ENCODE measurements around the gene ZNF506. TPM values are rescaled to one million over a fixed set of nuclear protein-coding genes. Genes with fewer than 3 reads are reported as not detected.
"Not testable (repeated sequence)": the region's sequence is repeated elsewhere in the genome, so short reads cannot be mapped to it uniquely, and the experiment has no call there.

The ZNF506 gene
- total RNA-seq, 2 experiments from 2014 or later, result 22.4 to 25.1 TPM

GRCh38 chr19:19749908-19750841 is 71.4 kb downstream of the ZNF506 start:
- no peaks in the 10 kb centered on the region for H3K9me3 Mint-ChIP-seq (ENCODE audit: insufficient read depth)
- H3K36me3 Mint-ChIP-seq (ENCODE audit: low read depth), result no peaks in the 10 kb centered on the region
- H3K4me3 Mint-ChIP-seq, result no peak overlapping the region
- H3K27ac Mint-ChIP-seq, result no peak overlapping the region
- DNase-seq (no peak), ATAC-seq (no peak)
- no peaks in the 10 kb centered on the region for H3K4me1 Mint-ChIP-seq (ENCODE audit: low read depth)
- ChIA-PET CTCF (no interaction called here), POLR2A (no interaction called here)
- no peaks in the 10 kb centered on the region for H3K27me3 Mint-ChIP-seq (ENCODE audit: low read depth)

DNA sequence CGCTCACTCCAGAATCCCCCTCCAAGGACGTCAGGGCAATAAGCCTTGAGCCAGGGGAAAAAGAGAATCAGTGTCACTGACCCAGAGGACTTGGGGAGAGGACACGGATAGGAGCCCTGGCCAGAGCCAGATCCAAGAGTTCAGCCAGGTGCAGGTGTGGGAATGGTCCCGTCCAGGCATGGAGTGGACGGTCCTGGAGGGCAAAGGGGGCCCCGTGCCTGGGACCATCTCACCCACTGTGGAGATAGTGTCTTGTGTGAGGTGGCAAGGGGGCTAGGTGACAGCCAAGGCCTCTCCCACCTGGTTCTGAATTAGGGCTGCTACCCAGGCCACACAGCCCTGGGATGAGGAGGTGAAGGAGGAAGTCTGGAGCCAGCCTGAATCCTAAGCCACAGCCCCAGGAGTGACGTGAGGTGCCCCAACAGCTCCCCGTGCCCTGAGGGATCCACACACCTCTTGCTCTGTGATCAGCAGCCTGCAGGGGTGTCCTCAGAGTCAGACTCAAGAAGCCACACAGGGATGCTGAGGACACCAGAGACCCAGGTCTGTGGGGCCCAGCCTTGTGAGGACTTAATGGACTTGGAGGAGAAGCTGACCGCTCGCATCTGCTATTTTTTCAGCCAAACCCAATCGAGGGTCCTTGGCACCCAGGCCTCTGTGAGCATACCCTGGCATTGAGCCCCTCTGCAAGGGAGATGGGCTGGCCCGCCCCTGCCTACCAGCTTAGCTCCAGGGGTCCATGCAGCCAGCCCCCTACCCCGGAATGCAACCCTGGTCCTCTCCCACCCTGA is 72.2 kb downstream of the ZNF506 start:
- no peak overlapping the region for H3K4me3 Mint-ChIP-seq
- no peaks in the 10 kb centered on the region for H3K9me3 Mint-ChIP-seq (ENCODE audit: insufficient read depth)
- H3K27me3 Mint-ChIP-seq (ENCODE audit: low read depth), result no peaks in the 10 kb centered on the region
- H3K36me3 Mint-ChIP-seq (ENCODE audit: low read depth), result no peaks in the 10 kb centered on the region
- POLR2A ChIA-PET, result no interaction called here
- H3K27ac Mint-ChIP-seq, result no peak overlapping the region
- DNase-seq (no peak), ATAC-seq (no peak)
- H3K4me1 Mint-ChIP-seq (ENCODE audit: low read depth), result no peaks in the 10 kb centered on the region
- CTCF ChIA-PET, result no interaction called here

GRCh38 chr19:19748249-19748938 is 73.2 kb downstream of the ZNF506 start:
- DNase-seq, result no peak
- Mint-ChIP-seq H3K27me3 (ENCODE audit: low read depth) (no peaks in the 10 kb centered on the region), H3K9me3 (ENCODE audit: insufficient read depth) (no peaks in the 10 kb centered on the region), H3K27ac (no peak overlapping the region), H3K4me3 (no peak overlapping the region), H3K36me3 (ENCODE audit: low read depth) (no peaks in the 10 kb centered on the region), H3K4me1 (ENCODE audit: low read depth) (no peaks in the 10 kb centered on the region)
- ChIA-PET POLR2A (no interaction called here), CTCF (no interaction called here)
- no peak for ATAC-seq

- no peak overlapping the region for H3K4me3 Mint-ChIP-seq
- no peaks in the 10 kb centered on the region for H3K9me3 Mint-ChIP-seq (ENCODE audit: insufficient read depth)
- CTCF ChIA-PET, result no interaction called here
- no peak for DNase-seq
- no peaks in the 10 kb centered on the region for H3K4me1 Mint-ChIP-seq (ENCODE audit: low read depth)
- no peaks in the 10 kb centered on the region for H3K27me3 Mint-ChIP-seq (ENCODE audit: low read depth)
- no peaks in the 10 kb centered on the region for H3K36me3 Mint-ChIP-seq (ENCODE audit: low read depth)
- no peak for ATAC-seq
- no peak overlapping the region for H3K27ac Mint-ChIP-seq
- POLR2A ChIA-PET, result no interaction called here
Observed at GRCh38 chr19:19747357-19748220, 74.0 kb downstream of the ZNF506 start.

- H3K36me3 Mint-ChIP-seq (ENCODE audit: low read depth), result no peaks in the 10 kb centered on the region
- H3K9me3 Mint-ChIP-seq (ENCODE audit: insufficient read depth), result no peaks in the 10 kb centered on the region
- no peak overlapping the region for H3K4me3 Mint-ChIP-seq
- DNase-seq (no peak), ATAC-seq (no peak)
- H3K4me1 Mint-ChIP-seq (ENCODE audit: low read depth), result no peaks in the 10 kb centered on the region
- no peak overlapping the region for H3K27ac Mint-ChIP-seq
- no peaks in the 10 kb centered on the region for H3K27me3 Mint-ChIP-seq (ENCODE audit: low read depth)
- ChIA-PET POLR2A (no interaction called here), CTCF (no interaction called here)
Observed at GRCh38 chr19:19746286-19747213, 75.0 kb downstream of the ZNF506 start.

GRCh38 chr19:19745496-19746285 is 75.9 kb downstream of the ZNF506 start:
- ATAC-seq, result peak; percentile 41
- POLR2A ChIA-PET, result no interaction called here
- CTCF ChIA-PET, result no interaction called here
- no peaks in the 10 kb centered on the region for H3K27me3 Mint-ChIP-seq (ENCODE audit: low read depth)
- no peaks in the 10 kb centered on the region for H3K9me3 Mint-ChIP-seq (ENCODE audit: insufficient read depth)
- H3K36me3 Mint-ChIP-seq (ENCODE audit: low read depth), result no peaks in the 10 kb centered on the region
- H3K4me3 Mint-ChIP-seq, result no peak overlapping the region
- no peak overlapping the region for H3K27ac Mint-ChIP-seq
- no peaks in the 10 kb centered on the region for H3K4me1 Mint-ChIP-seq (ENCODE audit: low read depth)
- no peak for DNase-seq

DNA sequence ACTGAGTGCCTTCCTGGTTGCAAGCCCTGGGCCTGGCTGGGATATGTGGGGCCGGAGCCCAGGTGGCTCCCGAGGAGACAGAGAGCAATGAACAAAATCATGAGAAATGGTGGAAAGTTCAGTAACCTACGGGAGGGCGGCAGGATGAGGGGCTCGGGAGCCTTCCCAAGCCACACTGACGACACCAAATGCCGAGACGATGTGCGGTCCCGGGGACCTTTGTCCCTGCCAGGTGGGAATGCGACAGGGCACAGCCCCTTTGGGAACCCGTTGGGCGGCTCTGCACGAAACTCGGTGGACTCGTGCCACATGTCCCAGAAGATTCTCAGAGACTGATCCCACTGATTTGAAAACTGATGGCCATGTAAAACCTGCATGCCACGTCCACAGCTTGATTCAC is 76.9 kb downstream of the ZNF506 start:
- no peak for DNase-seq
- no peaks in the 10 kb centered on the region for H3K9me3 Mint-ChIP-seq (ENCODE audit: insufficient read depth)
- no peaks in the 10 kb centered on the region for H3K36me3 Mint-ChIP-seq (ENCODE audit: low read depth)
- H3K4me3 Mint-ChIP-seq, result no peak overlapping the region
- ChIA-PET POLR2A (no interaction called here), CTCF (no interaction called here)
- no peak for ATAC-seq
- no peaks in the 10 kb centered on the region for H3K4me1 Mint-ChIP-seq (ENCODE audit: low read depth)
- H3K27ac Mint-ChIP-seq, result no peak overlapping the region
- H3K27me3 Mint-ChIP-seq (ENCODE audit: low read depth), result no peaks in the 10 kb centered on the region

- CTCF ChIA-PET; H3K9me3 Mint-ChIP-seq (ENCODE audit: insufficient read depth); H3K27me3 Mint-ChIP-seq (ENCODE audit: low read depth); H3K4me3 Mint-ChIP-seq; POLR2A ChIA-PET; H3K4me1 Mint-ChIP-seq (ENCODE audit: low read depth); ATAC-seq; DNase-seq; H3K27ac Mint-ChIP-seq; H3K36me3 Mint-ChIP-seq (ENCODE audit: low read depth): not testable (repeated sequence)
Observed at GRCh38 chr19:19743921-19744320, 77.6 kb downstream of the ZNF506 start.

DNA sequence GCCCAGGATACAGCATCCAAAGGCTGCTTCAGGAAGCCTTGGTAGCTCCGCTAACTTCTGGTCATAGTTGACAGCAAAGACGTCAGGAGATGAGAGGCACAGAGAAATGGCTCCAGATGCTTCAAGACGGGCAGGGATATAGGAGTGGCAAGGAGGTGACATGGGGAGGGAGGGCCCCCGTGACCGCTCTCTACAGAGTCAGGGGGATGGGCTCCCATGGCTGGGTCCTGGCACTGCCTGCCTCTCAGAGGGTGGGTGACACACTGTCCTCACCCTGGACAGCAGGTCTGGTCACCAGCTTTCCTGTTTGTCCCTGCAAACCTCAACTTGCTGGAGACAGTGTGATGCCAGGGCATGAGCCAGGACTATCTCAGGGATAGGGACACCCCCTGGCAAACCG is 78.4 kb downstream of the ZNF506 start:
- ChIA-PET CTCF (no interaction called here), POLR2A (interaction anchor here (1.4 kb wide), 1 partner anchor 10 kb away, joined by 3 read pairs; the partner anchor contains the start of gene ZNF14)
- Mint-ChIP-seq H3K27me3 (ENCODE audit: low read depth) (no peaks in the 10 kb centered on the region), H3K4me1 (ENCODE audit: low read depth) (no peaks in the 10 kb centered on the region), H3K36me3 (ENCODE audit: low read depth) (no peaks in the 10 kb centered on the region), H3K27ac (no peak overlapping the region), H3K9me3 (ENCODE audit: insufficient read depth) (no peaks in the 10 kb centered on the region), H3K4me3 (no peak overlapping the region)
- DNase-seq (no peak), ATAC-seq (no peak)

- Mint-ChIP-seq H3K27me3 (ENCODE audit: low read depth) (no peaks in the 10 kb centered on the region), H3K36me3 (ENCODE audit: low read depth) (no peaks in the 10 kb centered on the region), H3K4me3 (no peak overlapping the region), H3K9me3 (ENCODE audit: insufficient read depth) (no peaks in the 10 kb centered on the region), H3K27ac (no peak overlapping the region), H3K4me1 (ENCODE audit: low read depth) (no peaks in the 10 kb centered on the region)
- ATAC-seq, result no peak
- ChIA-PET POLR2A (interaction anchor here (1.4 kb wide), 1 partner anchor 10 kb away, joined by 3 read pairs; the partner anchor contains the start of gene ZNF14), CTCF (no interaction called here)
- no peak for DNase-seq
Observed at GRCh38 chr19:19742773-19743172, 78.8 kb downstream of the ZNF506 start.

All from activated CD8-positive, alpha-beta T cell treated with anti-CD3 and anti-CD28 coated beads, Interleukin-2, amount 10 ng/mL, durations not matched to agents 7 days and 5 days (primary cell).